ENCODE results near the gene TRAK1.

TRAK1 gene

GRCh38 chr3:42209917-42210316 is 118.8 kb downstream of the TRAK1 start:
- DNase-seq (ENCODE audit: low spot score), result no peak

- DNase-seq (ENCODE audit: low spot score), result no peak
Measured at GRCh38 chr3:42210726-42211125, 119.6 kb downstream of the TRAK1 start.

- DNase-seq (ENCODE audit: low spot score), result no peak
Measured at GRCh38 chr3:42213417-42213816, 122.3 kb downstream of the TRAK1 start.

- DNase-seq (ENCODE audit: low spot score), result no peak
Measured at GRCh38 chr3:42214064-42214463, 122.9 kb downstream of the TRAK1 start.

- peak; percentile 19 for DNase-seq (ENCODE audit: low spot score)
Measured at GRCh38 chr3:42214565-42215283, 123.6 kb downstream of the TRAK1 start.

- no peak for DNase-seq (ENCODE audit: low spot score)
Measured at GRCh38 chr3:42216302-42216701, 125.1 kb downstream of the TRAK1 start.

GRCh38 chr3:42216931-42217333 is 125.8 kb downstream of the TRAK1 start:
- DNase-seq (ENCODE audit: low spot score), result peak; percentile 3

- no peak for DNase-seq (ENCODE audit: low spot score)
Measured at GRCh38 chr3:42220436-42221121, 129.4 kb downstream of the TRAK1 start.

GRCh38 chr3:42222942-42223693 is 132.0 kb downstream of the TRAK1 start:
- no peak for DNase-seq (ENCODE audit: low spot score)

GRCh38 chr3:42224178-42224577 is 133.0 kb downstream of the TRAK1 start:
- no peak for DNase-seq (ENCODE audit: low spot score)

GRCh38 chr3:42224658-42225421 is 133.7 kb downstream of the TRAK1 start:
- DNase-seq (ENCODE audit: low spot score), result no peak

GRCh38 chr3:42225486-42226363 is 134.6 kb downstream of the TRAK1 start:
- no peak for DNase-seq (ENCODE audit: low spot score)

- peak; percentile 38 for DNase-seq (ENCODE audit: low spot score)
Measured at GRCh38 chr3:42226470-42227425, 135.6 kb downstream of the TRAK1 start.

GRCh38 chr3:42228796-42229195 is 137.6 kb downstream of the TRAK1 start:
- peak; percentile 5 for DNase-seq (ENCODE audit: low spot score)

GRCh38 chr3:42229266-42229941 is 138.2 kb downstream of the TRAK1 start:
- DNase-seq (ENCODE audit: low spot score), result no peak

- peak; percentile 66 for DNase-seq (ENCODE audit: low spot score)
Measured at GRCh38 chr3:42229942-42230688, 139.0 kb downstream of the TRAK1 start.

- no peak for DNase-seq (ENCODE audit: low spot score)
Measured at GRCh38 chr3:42230860-42231259, 139.7 kb downstream of the TRAK1 start.

GRCh38 chr3:42235532-42235931 is 144.4 kb downstream of the TRAK1 start:
- no peak for DNase-seq (ENCODE audit: low spot score)

GRCh38 chr3:42236611-42237010 is 145.5 kb downstream of the TRAK1 start:
- no peak for DNase-seq (ENCODE audit: low spot score)

All from RKO (cell line).